HG03039 (cell line): Measurements from ENCODE around the gene TTYH3.

Source experiments
- ATAC-seq: cut with Tn5 transposase; IDR thresholded peaks from one replicate; pipeline ENCODE4 v1.9.1; 2021; ENCODE audit warnings: mild to moderate bottlenecking, moderate library complexity; ENCODE audit not compliant: unreplicated experiment

TTYH3 gene

DNA sequence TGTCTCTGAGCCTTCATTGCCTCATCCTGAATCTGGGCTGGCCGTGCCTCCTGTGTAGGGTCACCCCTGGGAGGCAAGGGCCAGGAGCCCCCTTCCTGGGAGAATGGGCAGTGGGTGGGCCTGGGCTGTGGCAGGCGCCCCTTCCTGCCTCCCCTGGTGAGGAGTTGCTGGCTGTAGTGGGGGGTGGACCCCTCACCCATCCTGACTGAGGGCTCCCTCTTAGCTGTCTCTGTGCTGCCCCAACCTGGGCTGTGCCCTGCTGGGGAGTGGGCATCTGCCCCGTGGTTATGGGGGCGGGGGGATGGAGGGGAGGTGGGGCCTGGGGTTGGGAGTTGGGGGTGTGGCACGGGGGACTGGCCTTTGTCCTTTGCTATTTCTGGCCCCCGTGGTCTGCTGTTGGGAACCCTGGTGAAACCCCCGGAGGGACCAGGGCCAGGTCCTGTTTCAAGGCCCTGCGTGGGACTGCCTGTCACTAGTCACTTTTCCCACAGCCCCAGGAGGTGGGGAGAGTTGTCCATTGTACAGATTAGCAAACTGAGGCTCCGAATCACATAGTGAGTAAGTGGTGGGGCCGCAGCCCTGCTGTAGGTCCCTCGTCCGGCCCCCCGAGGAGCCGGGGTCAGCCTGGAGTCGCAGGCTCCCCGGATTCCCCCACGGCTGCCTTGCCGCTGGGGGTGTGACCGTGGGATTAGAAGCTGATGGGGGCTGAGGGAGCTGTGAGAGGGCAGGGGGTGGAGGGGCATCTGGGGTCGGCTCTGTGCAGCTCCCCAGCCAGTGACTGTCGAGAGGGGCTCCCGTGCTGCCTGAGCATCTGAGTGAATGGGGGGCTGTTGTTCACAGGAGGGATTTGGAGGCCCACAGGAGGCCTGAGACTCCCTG lies 2.7 kb downstream of the TTYH3 start:
- no peak for ATAC-seq

- ATAC-seq = no peak
Measured at GRCh38 chr7:2635148-2635668, 3.4 kb downstream of the TTYH3 start.

- no peak for ATAC-seq
Measured at GRCh38 chr7:2635810-2636701, 4.3 kb downstream of the TTYH3 start.

DNA sequence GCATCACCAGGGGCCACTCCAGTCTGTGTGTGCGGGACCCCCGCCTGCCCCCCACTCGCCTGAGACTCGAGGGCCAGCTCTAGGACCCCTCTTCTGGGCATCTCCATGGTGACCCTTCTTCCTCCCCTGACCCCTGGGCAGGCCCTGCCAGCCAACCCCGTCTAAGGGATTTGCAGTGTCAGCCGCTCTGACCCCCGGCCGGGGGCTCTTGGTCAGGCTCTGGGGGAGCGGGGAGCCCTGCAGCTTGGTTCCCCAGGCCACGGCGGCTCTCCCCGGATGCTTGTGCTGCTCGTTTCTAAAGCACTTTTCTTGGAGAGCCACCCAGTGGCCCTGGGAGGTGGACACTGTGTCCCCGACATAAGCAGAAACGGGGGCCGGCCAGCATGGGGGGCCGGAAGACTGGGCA lies 5.3 kb downstream of the TTYH3 start:
- ATAC-seq = no peak

DNA sequence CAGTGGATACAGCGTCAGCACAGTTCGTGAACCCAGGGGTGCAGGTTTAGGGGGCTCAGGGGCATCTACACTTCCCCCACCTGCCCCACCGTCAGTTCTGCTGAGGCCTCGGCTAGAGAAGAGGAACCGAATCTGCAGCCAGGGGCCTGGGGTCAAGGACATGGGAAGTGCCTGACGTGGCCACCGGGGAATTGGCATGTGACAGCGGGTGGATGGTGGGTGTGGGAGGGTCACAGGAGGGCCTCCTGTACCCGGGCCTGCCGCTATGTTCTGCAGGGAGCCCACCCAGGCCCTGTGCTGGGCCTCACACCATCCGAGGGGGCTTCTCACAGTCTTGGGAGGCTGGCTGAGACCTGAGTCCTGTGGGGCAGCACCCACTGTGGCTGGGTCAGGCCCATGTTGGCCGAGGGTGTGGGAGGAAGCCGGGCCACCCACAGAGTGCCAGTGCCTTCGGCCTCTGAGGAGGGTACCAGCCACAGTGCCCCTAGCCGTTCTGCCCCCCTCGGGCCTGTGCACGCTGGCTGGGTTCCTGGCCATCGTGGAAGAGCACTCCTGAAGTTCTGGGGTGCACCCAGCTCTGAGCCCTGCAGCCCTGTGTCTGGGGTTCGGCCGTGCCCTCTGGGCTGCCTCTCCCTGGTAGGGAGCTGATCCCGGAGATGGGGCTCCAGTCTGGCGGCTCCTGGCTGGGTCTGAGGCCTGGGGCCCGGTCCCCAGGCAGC lies 5.9 kb downstream of the TTYH3 start:
- no peak for ATAC-seq

GRCh38 chr7:2638224-2638991 lies 6.6 kb downstream of the TTYH3 start:
- no peak for ATAC-seq

GRCh38 chr7:2639181-2639681 lies 7.4 kb downstream of the TTYH3 start:
- ATAC-seq = no peak

DNA sequence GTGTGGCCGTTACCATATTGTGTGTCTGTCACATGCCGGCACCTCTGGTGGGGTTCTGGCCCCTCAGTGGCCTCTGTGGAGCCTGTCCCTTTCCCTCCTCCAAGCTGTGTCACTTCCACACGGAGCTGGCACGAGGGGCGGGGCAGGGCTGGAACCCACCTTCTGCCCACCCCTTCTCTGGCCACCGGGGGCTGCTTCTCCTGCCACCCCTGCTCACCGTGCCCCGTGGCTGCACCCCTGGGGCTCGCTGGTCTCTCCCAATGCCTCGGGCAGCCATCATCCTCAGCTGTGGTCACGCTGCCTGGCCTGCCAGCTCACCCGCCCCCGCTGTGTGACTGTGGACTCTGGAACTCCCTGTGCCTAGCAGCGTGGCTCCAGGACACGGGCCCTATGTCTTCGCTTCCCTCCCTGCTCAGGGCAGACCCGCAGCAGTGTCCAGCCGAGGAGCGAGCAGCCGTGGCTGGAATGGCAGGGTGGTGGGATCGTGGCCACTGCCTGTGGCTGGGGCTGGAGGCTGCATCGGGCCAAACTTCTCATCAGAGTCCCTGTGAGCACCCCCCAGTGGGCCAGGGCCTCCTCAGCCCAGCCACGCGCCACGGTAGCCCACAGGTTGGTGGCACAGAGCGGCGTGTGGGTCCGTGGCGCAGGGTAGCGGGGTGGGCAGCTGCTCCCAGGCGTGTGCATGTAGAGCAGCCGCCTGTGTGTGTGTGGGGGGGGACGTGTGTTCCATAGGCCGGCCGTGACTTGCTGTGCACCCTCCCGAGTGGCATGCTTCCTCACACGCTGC lies 8.1 kb downstream of the TTYH3 start:
- ATAC-seq = no peak

DNA sequence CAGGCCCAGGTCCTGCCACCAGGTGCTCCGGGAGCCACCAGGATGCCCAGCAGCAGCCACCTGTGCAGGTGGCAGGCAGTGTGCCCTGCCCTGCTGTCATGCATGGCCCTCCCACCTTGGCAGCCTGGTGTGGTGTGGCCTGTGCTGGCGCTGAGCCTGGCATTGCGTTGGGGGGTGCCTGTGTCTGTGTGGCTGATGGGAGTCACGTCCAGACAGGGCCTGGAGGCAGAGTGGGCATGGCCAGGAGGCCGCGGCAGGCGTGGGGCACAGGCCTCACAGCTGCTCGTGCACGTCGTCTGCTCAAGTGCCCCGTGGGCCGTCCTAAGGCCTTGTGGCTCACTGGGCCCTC lies 8.7 kb downstream of the TTYH3 start:
- ATAC-seq = no peak

DNA sequence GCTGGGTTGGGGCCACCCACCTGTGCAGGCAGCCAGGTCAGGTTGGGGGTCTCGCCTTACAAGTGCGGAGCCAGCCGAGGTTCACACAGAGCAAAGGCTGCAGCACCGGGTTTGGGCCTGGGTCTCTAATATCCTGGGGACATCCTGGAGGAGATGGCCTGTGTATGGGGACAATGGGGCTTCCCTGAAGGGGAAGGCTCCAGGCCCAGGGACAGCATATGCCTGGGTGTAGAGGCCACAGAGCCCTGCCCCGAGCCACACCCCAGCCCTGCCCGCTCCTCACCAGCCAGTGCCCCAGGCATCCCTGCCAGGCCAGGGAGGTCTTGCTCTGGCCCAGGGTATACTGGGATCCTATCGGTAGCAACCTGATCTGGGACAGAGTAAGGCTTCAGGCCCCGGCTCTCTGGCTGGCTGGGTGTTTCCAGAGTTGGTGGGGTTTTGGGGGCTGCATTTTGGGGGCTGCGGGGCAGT lies 9.1 kb downstream of the TTYH3 start:
- no peak for ATAC-seq

GRCh38 chr7:2641406-2642393 lies 9.9 kb downstream of the TTYH3 start:
- ATAC-seq = no peak

- no peak for ATAC-seq
Measured at GRCh38 chr7:2643386-2644219, 11.8 kb downstream of the TTYH3 start.

GRCh38 chr7:2644220-2644561 lies 12.4 kb downstream of the TTYH3 start:
- no peak for ATAC-seq

GRCh38 chr7:2644562-2645273 lies 12.9 kb downstream of the TTYH3 start:
- no peak for ATAC-seq

GRCh38 chr7:2645274-2645868 lies 13.6 kb downstream of the TTYH3 start:
- no peak for ATAC-seq

- ATAC-seq = no peak
Measured at GRCh38 chr7:2646336-2646679, 14.5 kb downstream of the TTYH3 start.
